ENCODE data around the gene BASP1.
"Not testable (repeated sequence)": the region's sequence is repeated elsewhere in the genome, so short reads cannot be mapped to it uniquely, and the experiment has no call there.

BASP1 gene

GRCh38 chr5:17223367-17224185 lies 6.1 kb downstream of the BASP1 start:
- no peak for DNase-seq (ENCODE audit: low read depth)

- no peak for DNase-seq (ENCODE audit: low read depth)
These were observed 7.6 kb downstream of the BASP1 start for GRCh38 chr5:17224858-17225511.

- DNase-seq (ENCODE audit: low read depth) = no peak
These were observed 8.1 kb downstream of the BASP1 start for GRCh38 chr5:17225520-17225919.

- no peak for DNase-seq (ENCODE audit: low read depth)
These were observed 10.4 kb downstream of the BASP1 start for GRCh38 chr5:17227868-17228267.

- DNase-seq (ENCODE audit: low read depth) = no peak
These were observed 11.4 kb downstream of the BASP1 start for GRCh38 chr5:17228821-17229291.

GRCh38 chr5:17229313-17229712 lies 11.9 kb downstream of the BASP1 start:
- DNase-seq (ENCODE audit: low read depth) = no peak

GRCh38 chr5:17230191-17230590 lies 12.8 kb downstream of the BASP1 start:
- no peak for DNase-seq (ENCODE audit: low read depth)

GRCh38 chr5:17230808-17231525 lies 13.5 kb downstream of the BASP1 start:
- DNase-seq (ENCODE audit: low read depth) = no peak

GRCh38 chr5:17232405-17232804 lies 15.0 kb downstream of the BASP1 start:
- no peak for DNase-seq (ENCODE audit: low read depth)

GRCh38 chr5:17233488-17233887 lies 16.1 kb downstream of the BASP1 start:
- no peak for DNase-seq (ENCODE audit: low read depth)

GRCh38 chr5:17234374-17234773 lies 16.9 kb downstream of the BASP1 start:
- DNase-seq (ENCODE audit: low read depth) = no peak

- no peak for DNase-seq (ENCODE audit: low read depth)
These were observed 18.4 kb downstream of the BASP1 start for GRCh38 chr5:17235731-17236330.

GRCh38 chr5:17238521-17239041 lies 21.1 kb downstream of the BASP1 start:
- no peak for DNase-seq (ENCODE audit: low read depth)

GRCh38 chr5:17239953-17240352 lies 22.5 kb downstream of the BASP1 start:
- DNase-seq (ENCODE audit: low read depth) = no peak

- DNase-seq (ENCODE audit: low read depth) = no peak
These were observed 23.1 kb downstream of the BASP1 start for GRCh38 chr5:17240487-17240886.

GRCh38 chr5:17241635-17242034 lies 24.2 kb downstream of the BASP1 start:
- no peak for DNase-seq (ENCODE audit: low read depth)

GRCh38 chr5:17243287-17244063 lies 26.0 kb downstream of the BASP1 start:
- DNase-seq (ENCODE audit: low read depth) = no peak

GRCh38 chr5:17249029-17249634 lies 31.7 kb downstream of the BASP1 start:
- DNase-seq (ENCODE audit: low read depth) = peak; percentile 94

- DNase-seq (ENCODE audit: low read depth) = not testable (repeated sequence)
These were observed 32.4 kb downstream of the BASP1 start for GRCh38 chr5:17249841-17250240.

- DNase-seq (ENCODE audit: low read depth) = no peak
These were observed 35.1 kb downstream of the BASP1 start for GRCh38 chr5:17252543-17252942.

- DNase-seq (ENCODE audit: low read depth) = no peak
These were observed 38.1 kb downstream of the BASP1 start for GRCh38 chr5:17255471-17256021.
